GM19043 (cell line): ENCODE measurements around the gene CARMIL1.

Experiments
- ATAC-seq: cut with Tn5 transposase; IDR thresholded peaks from one replicate; pipeline ENCODE4 v1.9.1; 2021; ENCODE audit warnings: low read depth; ENCODE audit not compliant: unreplicated experiment

The CARMIL1 gene

DNA sequence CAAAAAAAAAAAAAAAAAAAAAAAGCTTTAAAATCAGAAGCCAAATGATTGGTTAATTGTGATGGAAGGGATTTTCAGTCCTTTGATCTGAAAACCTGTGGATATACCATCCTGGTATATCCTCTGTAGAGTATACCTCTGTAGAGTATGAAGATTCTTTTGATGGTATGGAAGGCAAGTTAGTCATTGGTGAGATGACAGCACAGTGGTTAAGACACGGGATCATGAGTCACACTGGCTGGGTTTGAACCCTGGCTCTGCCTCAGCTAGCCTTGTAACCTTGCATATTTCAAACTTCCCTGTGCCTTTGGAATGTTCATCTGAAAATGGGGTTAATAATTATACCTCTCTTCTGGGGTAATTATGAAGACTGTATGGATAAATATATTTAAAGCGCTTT is 179.3 kb downstream of the CARMIL1 start:
- ATAC-seq: no peak

DNA sequence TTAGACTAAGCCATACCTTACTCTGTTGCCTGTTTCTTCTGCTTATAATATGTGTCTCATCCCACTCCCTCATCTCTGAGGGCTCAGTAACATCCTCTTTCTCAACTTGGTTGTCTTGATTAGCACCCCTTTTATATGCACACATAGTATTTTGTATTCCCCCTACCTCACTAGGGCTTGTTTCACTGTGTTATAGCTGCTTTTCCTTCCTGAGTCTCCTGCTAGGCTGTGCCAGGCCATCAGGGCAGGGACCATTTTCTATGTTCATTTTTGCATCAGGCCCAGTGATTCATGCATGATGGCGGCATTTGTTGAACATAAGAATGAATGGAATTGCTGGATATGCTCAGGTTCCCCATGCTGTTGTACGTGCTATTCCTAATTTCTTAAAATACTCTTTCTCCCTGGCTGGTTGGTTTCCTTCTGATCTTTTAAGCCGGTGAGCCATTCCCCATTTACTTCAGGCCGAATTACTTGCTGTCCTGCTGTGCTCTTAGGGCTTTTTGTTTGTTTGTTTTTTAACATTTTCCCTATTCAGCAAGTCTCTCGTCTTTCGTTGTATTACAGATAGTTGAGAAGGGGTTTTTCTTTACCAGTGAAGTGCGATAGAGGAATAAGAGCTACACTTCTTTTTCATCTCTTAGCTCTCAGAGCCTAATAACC is 183.2 kb downstream of the CARMIL1 start:
- ATAC-seq: no peak

- no peak for ATAC-seq
Observed at GRCh38 chr6:25463441-25463840, 184.3 kb downstream of the CARMIL1 start.

DNA sequence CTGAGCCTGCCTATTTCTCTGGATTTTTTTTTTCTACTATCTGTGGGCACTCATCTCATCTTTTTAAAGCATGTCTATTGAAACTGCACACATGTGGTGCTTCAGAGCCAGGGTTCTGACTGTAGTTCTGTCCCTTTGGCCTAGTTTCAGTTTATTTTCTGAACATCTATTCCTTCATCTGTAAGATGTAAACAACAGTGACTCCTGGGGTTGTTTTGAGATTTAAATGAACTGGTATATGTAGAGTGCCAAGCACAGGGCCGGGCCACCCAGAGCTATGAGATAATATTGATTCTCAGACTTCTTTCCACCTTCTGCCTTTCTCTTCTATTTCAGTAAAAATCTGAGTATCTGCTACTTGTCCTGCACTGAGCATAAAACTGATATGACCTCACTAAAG is 185.1 kb downstream of the CARMIL1 start:
- no peak for ATAC-seq

GRCh38 chr6:25465941-25466340 is 186.8 kb downstream of the CARMIL1 start:
- ATAC-seq: no peak

DNA sequence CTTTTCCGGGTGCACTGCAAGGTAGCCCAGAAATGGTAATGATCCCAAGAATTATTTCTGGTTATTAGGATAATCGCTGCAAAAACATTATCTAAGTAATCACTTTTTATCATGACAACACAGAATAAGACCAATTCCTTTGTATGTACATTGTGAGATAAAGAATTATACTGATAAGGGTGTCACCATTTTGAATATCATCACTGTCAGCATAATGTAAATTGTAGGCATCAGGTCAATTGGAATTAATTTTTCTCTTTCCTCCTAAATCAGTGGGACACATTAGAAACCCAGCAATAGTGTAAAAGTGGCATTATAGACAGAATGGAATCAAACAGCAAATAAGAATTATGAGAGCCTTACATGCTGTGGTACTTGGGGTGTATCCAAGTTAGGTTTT is 189.7 kb downstream of the CARMIL1 start:
- no peak for ATAC-seq

DNA sequence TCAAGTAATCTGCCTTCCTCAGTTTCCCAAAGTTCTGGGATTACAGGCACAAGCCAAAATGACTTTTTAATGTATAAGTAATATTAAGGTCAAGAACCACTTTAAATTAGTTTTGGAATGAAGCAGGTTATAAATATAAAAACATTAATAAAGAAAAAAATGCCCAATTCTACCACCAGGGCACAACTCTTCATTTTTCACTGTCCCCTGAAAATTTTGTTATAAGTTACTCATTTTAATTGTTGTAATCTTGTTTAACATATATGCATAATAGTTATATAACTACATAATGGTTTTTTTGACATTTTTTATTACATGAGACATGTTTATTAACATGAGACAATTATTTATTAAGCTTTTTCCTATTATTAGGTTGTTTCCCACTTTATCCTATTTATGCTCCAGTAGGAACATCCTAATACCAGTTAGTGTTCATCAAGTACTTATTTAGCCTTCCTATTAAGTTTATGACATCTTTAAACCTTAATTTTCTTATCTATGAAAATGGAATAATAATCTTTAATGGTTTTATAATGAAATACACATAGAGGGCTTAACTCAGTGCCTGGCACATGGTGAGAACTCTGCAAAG is 190.7 kb downstream of the CARMIL1 start:
- ATAC-seq: no peak

DNA sequence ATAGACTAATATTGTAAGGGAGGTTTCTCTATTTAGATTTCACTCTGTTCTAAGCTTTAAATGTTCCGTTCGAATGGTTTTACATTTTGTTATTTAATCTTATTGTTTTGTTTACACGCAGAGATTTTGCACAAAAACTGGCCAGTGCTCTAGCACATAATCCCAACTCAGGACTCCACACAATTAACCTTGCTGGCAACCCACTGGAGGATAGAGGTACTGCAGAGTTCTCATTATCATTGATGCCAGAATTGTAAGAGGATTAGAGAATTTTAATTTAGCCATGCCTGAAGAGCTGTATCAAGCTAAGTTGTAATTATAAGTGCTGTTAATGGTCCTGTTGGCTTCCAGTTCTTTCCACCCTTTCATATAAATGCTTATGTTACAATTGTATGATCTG is 193.1 kb downstream of the CARMIL1 start:
- ATAC-seq: no peak

- ATAC-seq: no peak
Observed at GRCh38 chr6:25472906-25473305, 193.7 kb downstream of the CARMIL1 start.

DNA sequence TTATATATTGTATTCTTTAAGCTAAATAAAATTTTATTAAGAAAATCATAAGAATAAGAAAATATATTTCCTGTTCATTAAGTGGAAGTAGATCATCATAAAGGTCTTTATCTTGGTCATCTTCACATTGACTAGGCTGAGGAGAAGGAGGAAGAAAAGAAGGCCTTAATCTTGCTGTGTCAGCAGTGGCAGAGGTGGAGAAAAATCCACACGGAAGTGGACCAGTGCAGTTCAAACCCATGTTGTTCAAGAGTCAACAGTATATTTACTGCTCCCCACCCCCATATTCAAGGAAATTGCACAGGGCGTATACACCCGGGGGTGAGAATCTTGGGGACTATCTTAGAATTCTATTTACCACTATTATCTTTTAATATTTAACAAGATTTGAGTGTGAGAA is 194.3 kb downstream of the CARMIL1 start:
- ATAC-seq: no peak

- ATAC-seq: no peak
Observed at GRCh38 chr6:25476126-25476525, 197.0 kb downstream of the CARMIL1 start.

- no peak for ATAC-seq
Observed at GRCh38 chr6:25477006-25477590, 197.9 kb downstream of the CARMIL1 start.

DNA sequence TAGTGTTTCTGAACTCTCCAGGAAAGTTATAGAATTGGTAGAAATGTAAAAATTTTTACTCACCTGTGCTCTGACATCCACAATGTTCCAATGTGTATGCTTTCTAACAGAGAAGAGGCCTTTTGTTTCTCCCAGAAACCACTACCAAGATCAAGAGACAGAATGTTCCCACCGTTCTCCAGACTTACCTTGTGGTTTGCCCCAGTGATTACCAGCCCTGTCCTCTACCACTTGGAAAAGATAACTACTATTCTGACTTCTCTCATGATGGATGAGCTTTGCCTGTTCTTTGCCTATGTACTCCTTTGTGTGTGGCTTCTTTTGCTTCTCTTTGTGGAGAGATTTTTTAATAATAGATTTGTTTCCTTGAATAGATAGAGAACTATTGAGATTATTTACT is 199.8 kb downstream of the CARMIL1 start:
- ATAC-seq: no peak

DNA sequence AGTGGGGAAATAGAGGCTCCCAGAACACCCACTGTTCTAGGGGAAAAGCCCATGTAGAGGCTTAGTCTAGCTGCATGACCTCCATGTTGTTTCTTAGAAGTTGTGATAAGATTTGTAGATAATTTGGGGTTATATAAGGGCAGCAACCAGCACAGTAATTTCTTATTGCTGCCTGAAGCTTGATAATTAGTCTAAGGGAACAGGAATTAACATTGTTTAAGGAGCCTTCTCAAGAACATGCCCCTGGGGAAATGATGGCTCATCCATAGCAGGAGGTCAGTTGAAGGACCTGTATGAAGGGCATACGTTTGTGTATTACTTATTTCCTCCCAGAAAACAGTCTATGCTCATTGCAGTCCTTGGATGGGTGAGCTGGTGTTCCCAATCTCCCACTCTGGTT is 202.1 kb downstream of the CARMIL1 start:
- no peak for ATAC-seq

- ATAC-seq: no peak
Observed at GRCh38 chr6:25482996-25483395, 203.8 kb downstream of the CARMIL1 start.

DNA sequence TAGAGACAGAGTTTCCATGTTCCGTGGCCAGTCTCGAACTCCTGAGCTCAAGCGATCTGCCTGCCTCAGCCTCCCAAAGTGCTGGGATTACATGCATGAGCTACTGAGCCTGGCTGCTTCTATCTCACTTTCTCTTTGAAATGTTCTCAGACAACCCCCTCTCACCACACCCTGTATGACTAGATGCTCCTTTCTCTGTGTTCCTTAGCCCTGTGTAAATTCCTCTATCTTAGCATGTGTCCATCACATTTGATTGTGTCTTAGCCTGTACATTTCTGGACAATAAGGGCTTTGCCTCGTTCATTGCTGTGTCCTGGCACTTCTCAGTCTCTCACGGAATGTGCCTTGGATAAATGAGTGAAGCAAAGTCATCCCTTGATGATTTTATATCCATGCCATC is 204.8 kb downstream of the CARMIL1 start:
- no peak for ATAC-seq

- ATAC-seq: no peak
Observed at GRCh38 chr6:25484900-25485299, 205.7 kb downstream of the CARMIL1 start.

GRCh38 chr6:25485821-25486534 is 206.8 kb downstream of the CARMIL1 start:
- no peak for ATAC-seq

DNA sequence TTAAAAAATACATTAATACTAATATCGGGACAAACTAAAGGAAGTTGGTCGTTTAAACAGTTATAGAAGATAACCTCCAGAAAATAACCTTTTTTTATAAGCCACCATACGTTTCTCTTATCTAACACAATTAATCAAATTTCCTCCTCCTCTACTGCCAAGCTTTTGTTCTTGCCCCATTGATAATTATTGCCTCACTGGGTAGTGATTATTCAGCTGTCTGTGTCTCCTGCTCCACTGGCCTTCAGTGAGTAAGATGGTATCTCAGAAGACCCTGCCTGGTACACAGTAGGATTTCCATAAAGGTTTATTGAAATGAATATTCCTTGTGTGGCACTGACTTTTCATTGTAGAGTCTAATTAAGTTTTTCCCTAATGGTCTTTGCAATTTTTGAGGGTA is 207.4 kb downstream of the CARMIL1 start:
- no peak for ATAC-seq

DNA sequence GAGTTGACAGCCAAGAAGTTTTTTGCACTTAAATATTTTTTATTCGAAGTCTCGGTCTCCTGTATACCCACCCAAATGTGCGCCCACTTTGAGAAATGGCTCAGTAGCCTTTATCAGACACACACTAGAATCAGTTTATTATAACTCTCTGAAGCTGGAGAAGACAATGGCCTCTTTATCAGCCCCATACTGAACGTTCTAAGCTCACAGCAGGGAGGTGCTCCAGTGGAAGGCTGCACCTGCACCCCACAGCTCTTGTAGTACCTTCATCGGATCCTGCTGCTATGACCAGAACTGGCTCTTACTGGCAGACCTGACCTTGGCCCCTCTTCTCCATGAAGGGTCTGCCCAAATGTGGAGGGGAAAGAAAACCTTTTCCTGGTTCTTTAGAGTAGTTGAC is 207.8 kb downstream of the CARMIL1 start:
- no peak for ATAC-seq

- no peak for ATAC-seq
Observed at GRCh38 chr6:25488156-25488555, 209.0 kb downstream of the CARMIL1 start.

GRCh38 chr6:25489399-25489798 is 210.2 kb downstream of the CARMIL1 start:
- ATAC-seq: no peak
